GM19099 (cell line): Measurements from ENCODE around the gene MYH3.

Experiments
- POLR2A ChIP-seq: IDR thresholded peaks from 3 replicates; pipeline ENCODE4 v1.6.1; 2011; ENCODE audit warnings: low read depth; ENCODE audit not compliant: insufficient read length; ENCODE audit errors: extremely low read depth

The MYH3 gene

DNA sequence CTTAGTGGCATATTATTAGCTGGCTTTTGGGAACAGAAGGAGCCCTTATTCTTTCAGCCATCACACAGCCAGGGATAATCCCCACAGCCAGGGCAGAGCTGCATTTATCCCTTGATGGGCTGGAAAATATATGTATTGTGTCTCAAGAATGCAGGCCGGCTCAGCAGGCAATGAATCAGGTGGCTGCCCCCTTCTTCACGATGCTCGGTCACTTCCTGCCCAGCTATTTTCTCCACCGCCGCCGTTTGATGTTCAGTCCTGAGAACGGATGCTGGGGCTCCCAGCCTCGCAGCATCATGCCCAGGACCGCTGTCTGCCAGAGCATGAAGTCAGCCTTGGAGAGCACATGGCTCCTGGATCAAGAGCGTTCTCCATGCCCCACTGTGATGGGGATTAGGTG, 4.3 kb upstream of the MYH3 start:
- TF ChIP-seq POLR2A = no peak

DNA sequence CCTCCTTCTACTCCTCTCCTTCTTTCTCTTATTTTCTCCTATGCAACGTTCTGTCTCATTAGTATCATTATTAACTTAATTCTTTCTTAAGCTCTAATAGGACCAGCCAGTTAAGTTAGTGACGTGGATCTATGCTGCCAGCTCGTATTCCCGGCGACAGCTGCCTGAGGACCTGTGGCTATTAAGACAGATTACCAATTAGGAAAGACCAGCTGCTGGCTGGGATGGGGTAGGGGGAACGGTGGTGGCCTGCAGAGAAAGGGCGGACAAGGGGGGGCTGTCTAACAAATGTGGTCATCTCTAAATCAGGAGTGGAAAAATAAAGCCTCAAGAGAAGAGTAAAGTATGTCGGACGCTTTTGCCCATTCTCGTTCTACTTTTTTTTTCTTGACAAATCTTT, 770 bp upstream of the MYH3 start:
- no peak for TF ChIP-seq POLR2A

DNA sequence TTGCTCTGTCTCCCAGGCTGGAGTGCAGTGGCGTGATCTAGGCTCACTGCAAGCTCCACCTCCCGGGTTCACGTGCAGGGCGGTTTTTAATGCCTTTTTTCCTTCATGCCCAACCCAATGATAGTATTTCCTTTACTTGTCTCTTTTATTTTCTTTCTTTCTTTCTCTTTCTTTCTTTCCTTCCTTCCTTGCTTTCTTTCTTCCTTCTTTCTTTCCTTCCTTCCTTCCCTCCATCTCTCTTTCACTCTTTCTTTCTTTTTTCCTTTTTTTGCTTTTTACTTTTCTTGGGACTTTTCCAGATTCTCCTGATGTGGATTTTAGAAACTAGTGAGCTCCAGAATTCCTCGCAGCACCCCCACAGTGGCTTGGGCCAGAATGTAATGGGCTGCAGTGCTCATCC, 3.1 kb downstream of the MYH3 start:
- TF ChIP-seq POLR2A = no peak

DNA sequence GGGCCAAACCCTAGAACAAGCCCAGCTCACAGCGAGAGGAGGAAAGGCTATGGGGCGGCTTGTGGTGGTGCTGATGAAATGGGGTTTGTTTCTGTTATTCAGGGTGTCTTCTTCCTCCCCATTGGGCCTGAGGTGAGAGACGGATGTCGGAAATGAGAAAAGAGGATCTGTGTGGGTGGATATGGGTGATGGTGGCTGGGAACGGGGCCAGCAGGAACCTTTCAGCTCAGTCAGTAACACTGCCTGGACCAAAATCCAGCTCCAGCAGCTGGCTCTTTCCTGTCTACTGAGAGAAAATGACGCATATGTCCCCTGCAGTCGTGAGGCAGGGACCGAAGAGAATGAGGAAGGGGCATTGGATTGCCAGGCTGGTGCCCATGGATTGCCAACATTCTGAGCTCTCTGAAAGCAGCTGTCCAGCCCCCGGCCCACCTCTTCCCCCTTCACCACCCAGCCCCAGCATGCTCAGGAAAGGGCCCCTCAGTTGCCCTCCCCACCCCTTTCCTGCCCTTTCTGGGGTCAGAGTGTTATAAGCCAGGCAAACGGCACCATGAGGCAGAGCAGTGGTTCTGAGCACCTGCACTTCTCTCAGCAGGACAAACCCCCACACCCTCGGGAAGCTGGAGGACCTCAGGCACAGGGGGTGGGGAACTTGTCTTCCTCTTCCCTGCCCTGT, 4.0 kb downstream of the MYH3 start:
- no peak for TF ChIP-seq POLR2A

DNA sequence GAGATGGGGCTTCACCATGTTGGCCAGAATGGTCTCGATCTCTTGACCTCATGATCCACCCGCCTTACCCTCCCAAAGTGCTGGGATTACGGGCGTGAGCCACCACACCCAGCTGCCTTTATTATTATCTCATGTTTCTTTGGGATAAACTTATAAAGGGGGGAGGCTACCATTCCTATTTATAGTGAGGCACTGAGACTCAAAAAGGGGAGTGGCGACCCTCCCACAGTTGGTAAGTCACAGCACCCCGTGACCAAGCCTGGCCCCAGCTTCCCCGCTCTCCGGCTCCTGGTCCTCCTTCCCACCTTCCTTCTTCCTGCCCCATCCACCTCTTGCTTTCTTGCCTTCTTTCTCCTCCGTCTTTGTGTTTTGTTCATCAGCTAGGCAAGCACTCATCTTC, 5.2 kb downstream of the MYH3 start:
- TF ChIP-seq POLR2A = no peak

DNA sequence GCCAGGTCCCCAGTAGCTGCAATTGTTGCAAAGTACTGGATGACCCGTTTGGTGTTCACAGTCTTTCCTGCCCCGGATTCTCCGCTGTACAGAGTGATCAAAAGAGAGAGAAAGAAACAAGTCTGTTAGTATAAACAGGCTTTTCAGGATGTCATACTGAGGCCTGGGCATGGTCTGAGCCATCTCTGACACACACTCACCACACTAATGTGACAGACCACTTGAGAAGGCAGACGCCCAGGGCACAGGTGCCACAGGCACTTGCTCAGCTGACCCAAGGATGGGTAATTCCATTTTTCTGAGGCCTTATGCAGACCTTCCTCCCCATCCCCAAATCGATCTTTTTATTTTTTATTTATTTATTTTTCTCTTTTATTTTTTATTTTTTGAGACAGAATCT, 7.5 kb downstream of the MYH3 start:
- no peak for TF ChIP-seq POLR2A

DNA sequence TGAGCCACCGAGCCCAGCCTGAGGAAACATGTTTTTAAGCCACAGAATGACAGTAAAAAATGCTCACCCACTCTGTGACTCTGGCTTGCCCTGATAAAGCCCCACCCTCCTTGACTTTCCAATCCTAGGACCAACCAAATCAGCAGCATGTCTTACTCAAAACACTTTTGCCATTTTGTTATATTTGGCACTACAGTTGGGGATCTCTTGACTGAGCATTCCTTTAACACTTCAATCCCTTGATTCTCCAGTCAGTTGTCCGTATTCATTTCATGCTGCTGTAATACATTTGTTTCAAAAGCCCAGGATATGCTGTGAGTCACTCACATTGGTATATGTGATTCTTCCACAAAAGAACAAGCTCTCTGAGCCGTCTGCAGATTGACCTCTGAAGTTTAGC, 8.2 kb downstream of the MYH3 start:
- no peak for TF ChIP-seq POLR2A

DNA sequence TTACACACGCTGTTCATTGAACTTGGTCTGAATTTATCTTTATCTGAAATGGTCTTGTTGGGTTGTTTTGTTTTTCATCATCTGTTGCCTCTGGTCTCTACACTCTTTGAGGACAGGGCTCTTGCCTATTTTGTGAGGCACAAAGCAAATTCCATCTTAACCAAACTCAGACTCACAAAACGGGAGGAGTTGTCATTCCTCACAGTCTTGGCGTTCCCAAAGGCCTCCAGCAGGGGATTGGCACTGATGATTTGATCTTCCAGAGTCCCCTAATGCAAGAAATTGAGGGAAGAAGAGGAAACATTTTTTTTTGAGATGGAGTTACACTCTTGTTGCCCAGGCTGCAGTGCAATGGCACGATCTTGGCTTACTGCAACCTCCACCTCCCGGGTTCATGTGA, 8.7 kb downstream of the MYH3 start:
- TF ChIP-seq POLR2A = no peak

DNA sequence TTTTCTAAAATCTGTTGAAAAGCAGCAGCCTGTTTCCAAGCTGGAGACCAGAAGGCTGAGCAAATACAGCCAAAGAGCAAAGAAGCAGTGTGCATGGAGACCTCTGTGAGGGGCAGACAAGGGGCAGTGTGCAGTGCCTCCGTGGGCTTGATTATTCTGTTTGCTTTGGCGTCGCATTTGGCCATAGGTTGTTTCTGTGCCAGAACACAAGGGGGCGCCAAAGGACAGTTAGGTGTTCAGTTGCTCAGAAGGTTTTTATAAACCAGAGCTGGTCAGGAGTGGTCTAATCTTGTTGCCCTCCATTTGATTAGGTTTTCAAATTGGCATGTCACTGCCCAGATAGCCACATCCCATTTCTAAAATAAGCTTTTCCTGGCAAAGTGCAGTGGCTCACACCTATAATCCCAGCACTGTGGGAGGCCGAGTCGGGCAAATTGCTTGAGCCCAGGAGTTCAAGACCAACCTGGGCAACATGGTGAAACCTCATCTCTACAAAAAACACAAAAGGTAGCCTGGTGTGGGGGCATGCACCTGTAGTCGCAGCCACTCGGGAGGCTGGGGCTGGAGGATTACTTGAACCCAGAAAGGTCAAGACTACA, 10.6 kb downstream of the MYH3 start:
- TF ChIP-seq POLR2A = no peak

DNA sequence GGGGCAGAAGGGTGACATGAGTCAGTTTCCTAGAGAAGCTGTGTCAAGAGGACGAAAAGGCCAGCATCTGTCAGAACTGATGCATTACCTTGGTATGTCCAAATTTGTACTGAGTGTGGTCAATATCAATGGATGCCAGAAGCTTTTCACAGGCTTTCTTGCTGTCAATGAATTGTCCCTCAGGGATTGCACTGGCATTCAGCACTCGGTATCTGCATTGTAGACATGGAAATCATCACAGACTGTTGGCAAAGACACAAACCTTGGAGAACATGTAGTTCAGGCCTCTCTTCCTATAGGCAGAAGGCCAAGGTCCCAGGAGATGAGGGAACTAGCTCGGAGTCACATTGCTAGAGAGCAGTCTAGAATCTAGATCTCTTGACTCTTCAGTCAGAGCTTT, 16.6 kb downstream of the MYH3 start:
- no peak for TF ChIP-seq POLR2A

DNA sequence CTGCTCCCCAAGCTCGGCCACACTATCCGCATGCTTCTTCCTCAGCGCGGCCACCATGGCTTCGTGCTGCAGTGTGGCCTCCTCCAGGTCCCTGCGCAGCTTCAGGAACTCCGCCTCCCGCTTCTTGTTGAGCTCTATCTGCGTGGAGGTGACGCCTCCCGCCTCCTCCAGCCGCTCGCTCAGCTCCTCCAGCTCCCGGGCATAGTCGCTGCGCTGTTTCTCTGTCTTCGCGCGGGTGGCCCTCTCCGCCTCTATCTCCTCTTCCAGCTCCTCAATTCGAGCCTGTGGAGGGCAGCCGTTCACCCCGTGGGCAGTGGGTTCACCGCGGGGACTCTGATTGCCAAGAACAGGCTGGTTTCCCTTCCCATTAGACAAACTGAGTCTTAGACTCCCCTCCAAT, 19.0 kb downstream of the MYH3 start:
- TF ChIP-seq POLR2A = no peak

DNA sequence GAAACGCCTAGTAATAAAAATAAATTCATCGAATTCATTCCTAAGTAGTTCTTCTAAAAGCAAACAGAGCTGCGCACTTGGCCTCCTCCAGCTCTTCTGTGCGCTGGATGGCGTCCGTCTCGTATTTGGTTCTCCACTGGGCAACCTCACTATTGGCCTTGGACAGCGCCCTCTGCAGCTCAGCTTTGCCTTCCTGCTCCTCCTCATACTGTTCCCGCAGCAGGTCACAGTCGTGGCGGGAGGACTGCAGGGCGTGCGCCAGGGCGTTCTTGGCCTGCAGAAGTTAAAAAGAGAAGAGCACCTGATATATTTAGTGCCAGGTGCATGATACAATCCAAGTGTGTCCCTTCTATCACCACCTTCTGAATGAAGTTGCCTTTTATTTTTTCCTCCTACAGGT, 21.8 kb downstream of the MYH3 start:
- no peak for TF ChIP-seq POLR2A

DNA sequence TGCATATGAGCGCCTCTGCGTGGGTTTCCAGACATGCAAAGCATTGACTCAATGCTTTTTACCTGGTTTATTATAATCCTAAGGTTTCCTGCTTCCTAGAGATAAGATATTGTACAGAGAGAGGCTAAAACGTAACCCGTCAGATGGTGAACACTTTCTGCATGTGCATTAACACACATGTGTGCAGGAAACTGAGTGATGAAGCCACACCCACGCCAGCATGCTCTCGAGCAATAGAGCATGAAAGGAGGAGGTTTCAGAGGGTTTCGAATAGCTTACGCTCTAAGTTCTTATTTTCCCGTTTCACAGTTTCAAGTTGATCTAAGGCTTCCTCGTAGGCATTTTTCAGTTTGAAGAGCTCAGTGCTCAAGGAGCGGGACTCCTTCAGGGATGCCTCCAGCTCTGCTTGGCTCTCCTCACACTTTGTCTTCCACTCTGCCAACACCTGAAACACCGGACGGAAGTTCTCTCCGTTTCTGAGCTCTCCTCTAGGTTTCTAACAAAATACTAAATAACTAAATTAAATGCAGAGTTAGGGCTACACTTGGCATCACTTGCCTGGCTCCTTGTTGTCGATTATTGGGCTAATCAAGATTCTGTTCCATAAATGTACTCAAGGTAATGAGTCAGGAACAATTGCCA, 23.2 kb downstream of the MYH3 start:
- no peak for TF ChIP-seq POLR2A

DNA sequence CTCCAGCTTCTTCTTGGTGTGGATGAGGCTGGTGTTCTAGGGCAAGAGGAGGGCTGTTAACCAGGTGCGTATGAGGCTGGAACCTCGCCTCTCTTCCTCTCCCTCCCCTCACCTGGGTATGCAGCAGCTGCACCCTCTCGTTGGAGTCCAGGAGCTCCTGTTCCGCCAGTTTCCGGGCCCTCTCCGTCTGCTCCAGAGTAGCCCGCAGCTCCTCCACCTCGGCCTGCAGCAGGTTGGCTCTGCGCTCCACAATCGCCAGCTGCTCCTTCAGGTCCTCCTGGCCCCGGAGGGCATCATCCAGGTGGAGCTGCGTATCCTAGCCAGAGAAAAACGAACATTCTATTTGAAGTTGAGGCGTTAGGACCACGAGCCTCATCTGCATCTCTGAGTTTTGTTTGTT, 25.4 kb downstream of the MYH3 start:
- no peak for TF ChIP-seq POLR2A

DNA sequence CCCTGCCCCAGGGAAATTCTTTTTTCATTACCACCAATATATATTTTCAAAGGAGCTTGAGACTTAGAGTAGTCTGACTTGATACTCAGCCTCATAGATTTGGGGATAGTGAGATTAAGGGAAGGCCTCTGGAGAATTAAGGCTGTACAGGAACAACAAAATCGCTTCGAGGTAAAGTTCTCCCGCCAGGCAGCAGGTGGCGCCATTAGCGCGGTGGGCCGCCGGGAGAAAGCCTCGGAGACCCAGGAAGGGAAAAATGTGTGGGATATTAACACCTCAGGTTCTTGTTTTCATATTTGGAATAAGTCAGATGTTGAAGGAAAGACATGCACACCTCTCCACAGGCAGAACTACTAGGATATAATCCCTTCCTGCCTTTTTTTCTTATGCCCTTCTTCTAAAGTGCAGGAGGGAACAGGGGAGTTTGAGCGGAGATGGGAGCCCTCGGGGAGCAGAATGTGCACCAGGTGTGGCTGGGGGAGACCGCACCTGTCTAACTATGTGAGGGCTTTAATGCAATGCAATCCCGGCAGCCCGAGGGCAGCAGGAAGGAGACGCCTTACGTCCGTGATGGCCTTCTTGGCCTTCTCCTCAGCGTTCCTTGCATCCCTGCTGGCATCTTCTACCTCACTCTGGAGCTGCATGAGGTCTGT, 25.9 kb downstream of the MYH3 start:
- TF ChIP-seq POLR2A = no peak

DNA sequence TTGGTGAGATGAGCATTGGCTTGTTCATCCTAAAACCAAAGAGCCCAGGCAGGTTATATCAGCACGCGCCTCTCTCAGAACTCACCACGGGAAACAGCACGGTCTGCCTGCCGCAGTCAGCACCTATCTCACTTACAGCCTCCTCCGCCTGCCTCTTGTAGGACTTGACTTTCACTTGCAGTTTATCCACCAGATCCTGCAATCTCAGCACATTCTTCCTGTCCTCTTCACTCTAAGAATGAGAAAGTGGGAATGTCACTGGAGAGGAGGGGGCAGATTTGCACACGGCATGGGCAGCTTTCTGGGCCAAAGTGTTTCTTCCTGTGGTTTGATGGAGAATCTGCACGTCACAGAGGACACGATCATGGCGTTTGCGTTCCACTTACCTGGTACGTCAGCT, 27.4 kb downstream of the MYH3 start:
- TF ChIP-seq POLR2A = no peak

DNA sequence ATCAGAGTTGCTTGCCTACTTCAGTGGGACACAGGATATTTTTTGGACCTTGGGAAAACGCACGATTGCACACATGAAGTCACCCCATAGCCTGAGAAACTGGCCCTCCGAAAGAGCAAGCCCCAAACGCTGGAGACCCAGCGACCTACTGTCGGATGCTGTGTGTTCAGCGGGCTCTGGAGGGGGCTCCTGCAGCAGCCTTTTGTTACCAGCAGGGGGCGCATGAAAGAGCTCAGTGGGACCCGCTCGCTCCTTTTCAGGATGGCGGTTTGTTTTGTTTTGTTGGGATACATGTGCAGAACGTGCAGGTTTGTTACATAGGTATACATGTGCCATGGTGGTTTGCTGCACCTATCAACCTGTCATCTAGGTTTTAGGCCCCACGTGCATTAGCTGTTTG, 28.4 kb downstream of the MYH3 start:
- TF ChIP-seq POLR2A = no peak

DNA sequence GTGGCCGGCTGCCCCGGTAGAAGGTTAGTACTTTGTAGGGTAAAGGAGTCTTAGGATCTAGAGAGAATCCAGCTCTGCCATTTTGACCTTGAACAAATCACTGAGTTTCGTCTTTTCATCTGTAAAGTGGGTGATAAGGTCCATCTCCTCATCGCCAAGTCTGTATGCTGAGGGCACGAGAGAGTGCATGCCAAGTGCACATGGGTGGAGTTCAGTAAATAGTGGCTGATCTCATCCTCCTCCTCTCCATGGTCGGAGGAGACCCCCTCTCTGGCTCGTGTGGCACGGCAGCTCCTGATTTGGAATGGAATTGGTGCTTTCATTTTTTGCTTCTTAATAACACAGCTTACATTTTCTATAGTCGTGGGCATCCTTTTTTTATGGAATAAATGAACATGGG, 30.7 kb downstream of the MYH3 start:
- TF ChIP-seq POLR2A = no peak
